ENCODE results near the gene PPP1R12B.
"Not testable (repeated sequence)": the region's sequence is repeated elsewhere in the genome, so short reads cannot be mapped to it uniquely, and the experiment has no call there.

The PPP1R12B gene

DNA sequence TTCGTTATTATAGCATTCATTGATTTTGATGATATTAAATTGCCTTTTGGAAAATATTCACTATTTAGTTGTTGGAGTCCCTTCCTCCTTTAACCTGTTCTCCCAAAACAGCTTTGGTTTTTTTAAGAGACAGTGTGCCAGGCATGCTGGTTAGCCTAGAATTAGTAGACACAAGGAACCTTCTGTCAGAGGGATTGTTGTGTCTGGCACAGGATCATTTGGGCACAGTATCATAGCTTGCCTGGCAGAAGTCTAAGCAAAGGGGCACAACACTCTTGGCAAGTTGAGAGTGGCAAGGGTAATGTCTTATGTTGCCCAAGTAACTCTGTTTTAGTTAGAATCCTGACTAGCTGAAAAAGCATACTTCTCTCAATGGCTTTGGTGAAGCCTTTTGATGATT lies 49.9 kb downstream of the PPP1R12B start:
- DNase-seq (ENCODE audit: low read depth) = not testable (repeated sequence)

DNA sequence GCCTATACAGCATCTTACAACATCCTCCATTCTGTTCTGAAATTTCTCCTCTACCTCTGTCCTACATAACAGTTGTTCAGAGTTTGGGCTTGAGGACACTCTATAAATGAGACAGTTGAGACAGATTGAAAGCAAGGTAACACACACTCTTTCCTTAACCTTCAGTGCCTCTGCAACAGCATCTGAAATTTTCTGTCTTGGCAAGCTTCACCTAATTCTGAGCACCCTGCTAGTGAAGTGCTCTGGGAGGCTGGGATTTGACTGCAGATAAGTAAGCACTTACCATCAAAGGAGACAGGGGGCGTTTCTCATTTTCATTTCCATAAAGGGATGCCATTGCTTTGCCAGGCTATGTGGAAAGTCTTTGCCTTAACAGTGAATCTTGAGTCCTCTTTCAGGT lies 53.3 kb downstream of the PPP1R12B start:
- DNase-seq (ENCODE audit: low read depth) = not testable (repeated sequence)

DNA sequence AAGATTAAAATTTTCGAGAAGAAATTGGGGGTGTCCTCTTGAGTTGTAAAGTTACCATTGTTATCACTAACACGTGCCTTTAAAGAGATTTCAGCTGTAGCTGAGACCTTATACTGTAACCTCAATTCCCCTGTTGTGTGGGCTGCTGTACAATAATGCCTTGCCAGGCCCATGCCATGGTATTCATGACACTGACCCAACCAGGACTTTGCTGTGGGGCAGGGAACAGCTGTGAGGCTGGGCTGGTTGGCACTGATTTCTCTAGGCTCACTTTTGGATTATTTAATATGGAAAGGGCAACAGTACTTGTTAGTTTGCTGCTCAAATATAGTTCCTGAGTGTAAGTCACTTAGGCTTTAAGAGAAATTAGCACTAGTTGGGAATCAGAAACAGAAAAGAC lies 54.9 kb downstream of the PPP1R12B start:
- not testable (repeated sequence) for DNase-seq (ENCODE audit: low read depth)

DNA sequence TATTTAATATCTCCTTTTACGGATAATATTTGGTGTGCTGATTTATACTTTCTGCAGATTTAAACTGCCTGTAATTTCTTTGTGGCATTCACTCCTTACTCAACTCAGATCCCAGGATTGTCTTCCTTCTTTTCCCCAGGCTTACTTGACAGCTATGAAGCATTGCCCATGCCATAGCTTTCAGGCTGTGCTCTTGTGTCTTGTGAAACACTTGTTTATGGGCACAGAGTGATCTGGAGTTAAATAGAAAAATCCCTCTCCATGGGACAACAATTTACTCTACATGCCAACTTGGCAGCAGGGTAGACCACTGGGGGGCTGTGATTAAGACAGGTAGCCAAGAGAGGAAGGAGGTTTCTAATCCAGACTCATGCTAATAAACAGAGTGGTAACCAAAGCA lies 57.4 kb downstream of the PPP1R12B start:
- DNase-seq (ENCODE audit: low read depth) = no peak

DNA sequence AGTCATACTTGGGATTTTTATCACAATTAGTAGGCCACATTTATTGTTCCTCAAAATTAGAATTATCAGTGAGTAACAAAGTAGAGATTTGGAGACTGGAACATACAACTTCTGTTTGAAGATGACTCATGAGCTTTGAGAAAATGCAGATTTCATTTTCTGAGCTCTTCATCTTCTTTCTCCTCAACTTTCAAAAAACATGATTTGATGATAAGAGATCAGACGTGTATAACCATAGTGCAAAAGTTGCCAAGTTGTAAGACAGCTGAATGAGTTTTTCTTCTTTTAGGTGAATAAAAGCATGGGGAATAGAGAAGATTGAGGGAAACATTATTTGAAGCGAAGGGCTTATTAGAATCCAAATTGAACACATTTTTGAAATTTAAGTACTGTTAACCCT lies 58.4 kb downstream of the PPP1R12B start:
- DNase-seq (ENCODE audit: low read depth) = not testable (repeated sequence)

DNA sequence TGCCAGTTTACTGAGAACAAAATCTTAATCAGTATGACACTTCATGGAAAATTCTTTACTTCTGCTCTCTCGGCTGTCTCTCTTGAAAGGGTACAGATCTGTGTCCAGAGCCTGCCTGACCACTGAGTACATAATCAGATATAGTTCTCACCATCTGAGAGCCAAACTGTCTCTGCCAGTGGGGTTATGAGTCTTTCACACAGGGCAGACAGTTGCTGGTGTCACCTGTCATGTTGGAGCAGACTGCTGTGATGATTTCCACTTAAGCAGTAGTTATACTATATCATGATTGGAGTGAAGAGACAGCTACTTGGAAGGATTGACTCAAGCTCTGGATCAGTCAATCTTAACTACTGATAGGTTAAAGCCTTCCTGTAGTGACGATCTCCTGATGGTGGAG lies 58.9 kb downstream of the PPP1R12B start:
- not testable (repeated sequence) for DNase-seq (ENCODE audit: low read depth)

DNA sequence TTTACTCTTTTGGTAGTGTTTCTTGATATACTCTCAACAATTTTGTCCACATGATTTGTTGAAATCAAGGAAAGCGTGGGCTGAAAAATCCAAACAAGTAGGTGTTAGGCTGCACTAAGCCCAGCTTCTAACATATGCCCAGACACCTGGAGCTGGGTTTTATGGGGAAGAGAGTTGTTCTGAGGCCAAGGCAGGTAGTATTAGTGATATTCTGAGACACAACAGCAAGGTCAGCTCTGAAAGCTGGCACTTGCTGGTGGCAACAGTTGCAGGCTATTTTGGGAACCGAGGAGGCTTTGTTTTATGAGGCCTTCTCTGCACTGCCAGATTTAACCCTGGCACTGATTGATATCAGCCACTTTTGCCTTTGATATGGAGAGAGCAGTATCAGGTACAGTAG lies 61.8 kb downstream of the PPP1R12B start:
- DNase-seq (ENCODE audit: low read depth) = not testable (repeated sequence)

DNA sequence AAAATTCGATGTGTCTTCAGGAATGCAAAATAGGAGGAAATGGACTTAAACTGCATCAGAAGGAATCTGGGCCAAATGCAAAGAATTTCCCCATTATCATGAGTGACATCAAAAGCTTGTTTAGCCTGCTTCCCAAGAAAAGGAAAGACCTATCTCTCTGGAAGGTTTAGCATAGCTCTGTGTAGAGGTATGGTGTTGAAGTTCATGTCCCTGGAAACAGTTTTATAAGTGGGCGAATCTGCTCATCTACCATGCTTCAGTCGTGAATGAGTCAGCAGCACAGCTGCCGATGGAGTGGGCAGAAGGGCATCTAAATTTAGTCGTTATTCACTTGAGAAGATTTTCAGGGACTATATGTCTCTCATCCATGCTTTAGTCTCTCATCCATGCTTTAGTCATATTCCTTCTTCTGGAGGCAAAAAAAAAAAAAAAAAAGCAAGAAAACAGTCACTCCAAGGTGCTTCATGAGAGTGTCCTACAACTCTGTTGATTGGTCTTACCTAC lies 62.4 kb downstream of the PPP1R12B start:
- DNase-seq (ENCODE audit: low read depth) = not testable (repeated sequence)

DNA sequence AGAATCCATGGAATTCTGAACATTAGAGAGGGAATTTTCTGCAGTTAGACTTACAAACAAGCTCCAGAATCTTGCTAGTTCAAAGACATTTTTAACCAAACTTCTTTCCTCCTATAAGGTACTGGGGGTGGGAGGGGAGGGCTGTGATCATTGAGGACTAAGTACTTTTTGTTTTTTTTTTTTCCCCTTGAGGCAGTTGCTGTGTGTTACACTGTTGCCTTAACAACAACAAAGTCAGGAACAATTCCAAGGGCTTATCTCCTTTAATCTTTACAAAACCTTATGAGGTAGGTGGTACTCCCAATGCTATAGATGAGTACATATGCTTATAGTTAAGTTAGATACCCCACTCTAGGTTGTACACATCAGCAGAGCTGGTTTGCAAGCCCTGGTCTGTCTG lies 62.9 kb downstream of the PPP1R12B start:
- DNase-seq (ENCODE audit: low read depth) = no peak

DNA sequence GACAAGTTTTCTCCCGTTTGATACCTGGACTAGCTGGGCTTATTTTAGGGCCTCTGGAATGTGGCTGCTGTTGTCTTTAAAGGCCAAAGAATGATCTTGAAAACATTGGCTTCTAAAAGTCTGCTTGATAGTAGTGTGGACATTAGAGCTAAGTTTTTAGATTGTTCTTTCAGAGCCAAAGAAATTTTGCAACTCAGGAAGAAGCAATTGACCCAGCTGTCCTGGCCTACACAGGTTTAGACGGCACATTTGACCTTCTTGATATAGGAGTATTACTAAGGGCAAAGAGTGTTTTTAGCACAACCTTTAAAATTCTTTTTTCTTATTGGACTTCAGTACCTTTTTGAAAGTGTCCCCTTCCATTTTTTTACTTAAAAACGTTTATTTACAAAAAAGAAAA lies 63.9 kb downstream of the PPP1R12B start:
- DNase-seq (ENCODE audit: low read depth) = not testable (repeated sequence)

DNA sequence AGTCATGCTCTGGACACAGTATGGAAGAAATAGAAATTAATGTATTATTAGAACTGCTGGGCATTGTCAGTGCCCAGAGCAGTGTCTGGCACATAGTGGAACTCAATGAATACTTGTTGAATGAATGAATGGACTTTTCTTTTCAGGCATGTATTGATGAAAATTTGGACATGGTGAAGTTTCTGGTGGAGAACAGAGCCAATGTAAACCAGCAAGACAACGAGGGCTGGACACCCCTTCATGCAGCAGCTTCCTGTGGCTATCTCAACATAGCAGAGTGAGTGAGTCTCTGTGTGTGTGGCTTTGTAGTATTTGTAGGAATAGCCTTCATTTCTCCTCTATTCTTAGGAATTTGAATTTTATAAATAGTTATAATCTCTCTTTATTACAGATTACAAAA lies 68.1 kb downstream of the PPP1R12B start:
- DNase-seq (ENCODE audit: low read depth) = no peak

DNA sequence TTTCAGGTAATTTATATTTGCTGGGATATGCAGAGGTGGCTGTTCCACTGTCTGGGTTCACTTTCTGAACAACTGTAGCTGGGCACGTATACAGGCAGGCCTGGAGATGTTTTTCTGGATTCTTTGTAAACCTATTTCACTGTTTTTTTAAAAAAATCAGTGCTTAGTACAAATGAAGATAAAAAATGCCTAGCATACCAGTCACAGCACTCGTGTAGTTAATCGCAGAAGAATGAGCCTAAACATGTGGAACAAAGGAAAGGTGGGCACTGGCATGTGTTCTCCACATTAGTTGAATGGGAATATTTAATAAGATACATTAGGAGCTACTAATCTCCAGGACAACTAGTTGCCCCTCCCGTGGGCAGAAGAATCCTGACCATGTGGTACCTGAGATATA lies 68.6 kb downstream of the PPP1R12B start:
- DNase-seq (ENCODE audit: low read depth) = not testable (repeated sequence)

DNA sequence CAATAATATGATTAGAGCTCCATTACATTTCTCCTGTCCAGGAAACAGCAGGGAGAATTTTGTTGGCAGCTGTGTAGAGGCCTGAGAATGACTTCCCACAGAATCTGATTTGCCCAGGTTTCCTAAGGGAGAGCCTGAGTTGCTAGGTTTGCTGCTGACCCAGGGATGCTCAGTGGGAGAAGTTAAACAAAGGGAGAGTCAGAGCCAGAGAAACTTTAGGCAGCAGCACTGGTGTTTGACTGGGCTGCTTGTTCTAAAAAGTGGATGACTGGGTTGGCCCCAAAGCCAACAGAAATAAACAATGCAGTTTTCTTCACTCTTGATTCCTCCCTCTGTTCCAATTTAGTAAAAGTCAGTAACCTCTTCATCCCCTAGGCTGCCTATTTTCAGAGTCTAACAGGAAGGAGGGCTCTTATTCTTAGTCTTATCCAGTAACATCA lies 69.3 kb downstream of the PPP1R12B start:
- DNase-seq (ENCODE audit: low read depth) = not testable (repeated sequence)

DNA sequence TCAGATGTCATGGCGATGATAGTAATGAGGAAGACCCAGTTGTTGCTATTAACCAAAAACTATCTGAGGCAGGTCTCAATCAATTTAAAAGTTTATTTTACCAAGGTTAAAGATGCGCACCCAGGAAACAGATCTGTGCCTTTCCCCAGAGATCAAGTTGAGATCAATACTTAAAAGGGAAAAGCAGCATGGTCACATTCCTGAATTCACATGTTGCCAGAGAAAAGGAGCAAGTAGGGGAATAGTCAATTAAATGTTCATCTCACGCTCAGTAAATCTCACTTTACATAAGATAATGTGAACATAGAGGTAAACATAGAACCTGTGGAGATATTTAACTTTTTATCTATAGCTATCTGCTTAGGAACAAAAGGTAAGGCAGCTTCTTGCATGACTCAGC lies 71.2 kb downstream of the PPP1R12B start:
- DNase-seq (ENCODE audit: low read depth) = not testable (repeated sequence)

DNA sequence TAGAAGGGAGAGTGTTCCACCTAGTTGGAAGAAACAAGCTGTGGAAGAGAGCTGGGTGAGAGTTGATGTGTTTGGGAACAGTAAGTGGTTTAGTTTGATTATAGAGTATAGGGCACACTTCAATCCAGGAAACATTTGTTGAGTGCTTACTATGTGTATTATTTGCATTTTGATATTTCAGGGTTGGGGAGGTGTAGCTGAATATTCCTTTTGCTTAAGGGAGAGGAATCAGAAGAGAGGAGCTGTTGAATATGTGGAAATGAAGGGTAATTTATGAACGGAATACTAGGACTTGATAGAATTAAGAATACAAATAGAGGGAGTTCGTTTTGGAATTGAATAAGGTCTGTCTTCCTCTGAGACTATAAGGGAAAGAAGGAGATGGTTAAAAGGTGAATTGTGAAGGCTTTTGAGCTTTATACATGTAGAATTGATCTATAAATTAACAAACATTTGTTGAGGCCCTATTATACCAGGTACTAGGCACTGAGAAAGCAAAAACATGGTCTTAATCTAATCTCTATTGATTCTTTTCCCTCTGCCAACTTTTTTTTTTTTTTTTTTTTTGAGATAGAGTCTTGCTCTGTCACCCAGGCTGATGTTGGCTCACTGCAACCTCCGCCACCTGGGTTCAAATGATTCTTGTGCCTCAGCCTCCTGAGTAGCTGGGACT lies 72.1 kb downstream of the PPP1R12B start:
- not testable (repeated sequence) for DNase-seq (ENCODE audit: low read depth)

DNA sequence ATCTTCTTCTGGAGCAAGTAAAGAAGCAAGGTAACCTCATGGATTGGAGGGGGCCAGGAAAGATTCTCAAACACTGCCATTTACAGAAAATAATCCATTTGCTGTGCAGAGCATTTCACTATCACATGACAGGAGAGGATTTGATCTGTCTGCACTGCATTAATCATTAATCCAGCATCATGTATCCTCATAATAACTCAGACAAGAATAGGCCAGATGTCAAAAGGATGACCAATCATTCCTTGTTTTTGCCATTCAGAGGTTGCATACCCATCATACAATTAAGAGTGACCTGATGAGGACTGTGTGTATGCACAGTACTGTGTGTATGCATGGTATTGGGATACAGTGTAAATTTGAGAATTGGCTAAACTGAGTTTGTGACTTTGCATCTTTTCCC lies 74.2 kb downstream of the PPP1R12B start:
- not testable (repeated sequence) for DNase-seq (ENCODE audit: low read depth)

DNA sequence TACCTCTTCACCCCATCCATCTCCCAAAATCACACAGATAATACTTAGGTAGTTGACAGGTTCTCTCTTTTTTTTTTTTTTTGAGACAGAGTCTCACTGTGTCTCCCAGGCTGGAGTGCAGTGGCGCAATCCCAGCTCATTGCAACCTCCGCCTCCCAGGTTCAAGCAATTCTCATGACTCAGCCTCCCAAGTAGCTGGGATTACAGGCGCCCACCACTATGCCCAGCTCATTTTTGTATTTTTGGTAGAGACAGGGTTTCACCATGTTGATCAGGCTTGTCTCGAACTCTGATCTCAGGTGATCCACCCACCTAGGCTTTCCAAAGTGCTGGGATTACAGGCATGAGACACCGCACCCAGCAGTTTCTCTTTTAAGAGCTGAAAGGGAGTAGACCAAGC lies 75.8 kb downstream of the PPP1R12B start:
- DNase-seq (ENCODE audit: low read depth) = not testable (repeated sequence)

DNA sequence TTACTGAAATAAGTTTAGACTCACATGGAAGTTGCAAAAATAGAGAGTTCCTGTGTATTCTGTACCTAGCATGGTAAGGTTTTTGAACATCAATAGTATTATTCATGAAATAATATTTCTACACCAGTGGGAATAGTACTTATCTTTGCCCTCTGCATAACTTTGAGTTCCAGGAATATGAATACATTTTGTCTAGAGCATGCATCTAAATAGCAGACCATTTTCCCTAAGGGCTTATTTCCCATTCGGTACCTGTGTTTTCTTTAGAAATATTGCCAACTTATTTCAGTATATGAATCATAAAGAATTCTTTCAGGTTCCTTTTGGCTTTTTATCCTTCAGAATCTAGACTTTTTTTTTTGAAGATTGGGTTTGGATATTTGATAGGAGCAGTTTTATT lies 81.6 kb downstream of the PPP1R12B start:
- DNase-seq (ENCODE audit: low read depth) = not testable (repeated sequence)

DNA sequence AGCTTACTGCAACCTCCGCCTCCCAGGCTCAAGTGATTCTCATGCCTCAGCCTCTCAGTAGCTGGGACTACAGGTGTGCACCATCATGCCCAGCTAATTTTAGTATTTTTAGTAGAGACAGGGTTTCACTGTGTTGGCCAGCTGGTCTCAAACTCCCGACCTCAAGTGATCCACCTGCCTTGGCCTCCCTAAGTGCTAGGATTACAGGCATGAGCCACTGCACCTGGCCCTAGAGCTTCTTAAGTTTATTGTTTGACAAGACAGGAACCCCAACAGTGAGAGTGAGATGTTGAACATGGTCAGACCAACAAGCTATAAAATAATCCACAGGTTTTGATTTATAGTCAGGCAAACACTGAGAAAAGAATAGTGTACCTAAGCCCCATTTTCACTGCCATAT lies 83.8 kb downstream of the PPP1R12B start:
- DNase-seq (ENCODE audit: low read depth) = not testable (repeated sequence)

DNA sequence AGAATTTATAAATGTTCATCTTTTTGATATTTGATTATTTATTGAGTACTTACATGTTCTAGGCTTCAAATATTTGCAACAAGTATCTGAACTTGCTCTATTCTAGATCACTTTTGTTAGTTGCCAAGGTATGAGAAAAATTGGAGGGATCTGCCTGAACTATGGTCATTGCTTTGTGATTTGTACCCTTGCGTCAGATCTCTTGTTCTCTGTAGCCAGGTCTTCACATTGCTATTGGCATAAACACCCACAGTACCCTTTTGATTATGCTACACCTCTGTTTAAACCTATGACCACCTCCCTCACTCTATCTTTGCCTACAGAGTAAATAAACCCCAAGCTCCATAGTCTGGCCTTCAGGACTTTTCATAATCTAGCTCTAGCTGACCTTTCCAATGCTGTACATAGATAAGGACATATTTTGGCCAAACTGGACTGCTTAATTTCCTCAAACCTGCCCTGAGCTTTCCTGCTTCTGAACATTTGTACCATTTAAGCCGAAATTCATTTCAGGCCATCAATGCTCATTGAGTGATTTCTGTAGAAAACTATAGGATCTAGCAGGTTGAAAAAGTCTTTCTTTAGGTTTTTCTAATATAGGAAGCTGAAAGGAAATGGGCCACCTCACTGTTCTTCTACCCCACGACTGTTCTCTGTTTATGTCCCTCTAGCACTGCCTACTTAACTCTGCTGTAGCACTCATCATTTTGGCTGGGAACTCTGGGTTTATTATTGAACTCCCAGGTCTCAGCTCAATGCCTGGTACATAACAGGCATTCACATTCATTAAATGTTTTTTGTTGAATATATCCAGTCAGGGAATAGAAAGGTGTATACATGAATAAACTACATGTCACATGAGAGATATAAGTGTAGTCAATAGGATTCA lies 84.9 kb downstream of the PPP1R12B start:
- no peak for DNase-seq (ENCODE audit: low read depth)

DNA sequence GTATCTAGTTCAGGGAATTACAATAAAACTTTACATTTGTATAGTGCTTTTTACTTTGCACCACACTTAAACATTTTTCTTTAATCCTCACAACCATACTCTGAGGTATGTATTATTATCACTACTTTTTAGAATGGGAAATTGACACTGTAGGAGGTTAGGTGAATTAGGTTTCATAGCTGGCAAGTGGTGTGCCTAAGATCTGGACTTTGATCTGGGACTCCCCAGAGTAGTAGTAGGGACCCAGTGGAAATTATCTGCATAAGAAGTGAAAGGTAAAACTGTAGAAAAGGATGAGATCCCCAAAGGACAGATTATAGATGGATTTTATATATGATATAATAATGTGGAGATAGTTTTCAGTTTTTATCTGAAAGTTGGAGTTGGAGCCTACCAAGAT lies 85.6 kb downstream of the PPP1R12B start:
- no peak for DNase-seq (ENCODE audit: low read depth)

DNA sequence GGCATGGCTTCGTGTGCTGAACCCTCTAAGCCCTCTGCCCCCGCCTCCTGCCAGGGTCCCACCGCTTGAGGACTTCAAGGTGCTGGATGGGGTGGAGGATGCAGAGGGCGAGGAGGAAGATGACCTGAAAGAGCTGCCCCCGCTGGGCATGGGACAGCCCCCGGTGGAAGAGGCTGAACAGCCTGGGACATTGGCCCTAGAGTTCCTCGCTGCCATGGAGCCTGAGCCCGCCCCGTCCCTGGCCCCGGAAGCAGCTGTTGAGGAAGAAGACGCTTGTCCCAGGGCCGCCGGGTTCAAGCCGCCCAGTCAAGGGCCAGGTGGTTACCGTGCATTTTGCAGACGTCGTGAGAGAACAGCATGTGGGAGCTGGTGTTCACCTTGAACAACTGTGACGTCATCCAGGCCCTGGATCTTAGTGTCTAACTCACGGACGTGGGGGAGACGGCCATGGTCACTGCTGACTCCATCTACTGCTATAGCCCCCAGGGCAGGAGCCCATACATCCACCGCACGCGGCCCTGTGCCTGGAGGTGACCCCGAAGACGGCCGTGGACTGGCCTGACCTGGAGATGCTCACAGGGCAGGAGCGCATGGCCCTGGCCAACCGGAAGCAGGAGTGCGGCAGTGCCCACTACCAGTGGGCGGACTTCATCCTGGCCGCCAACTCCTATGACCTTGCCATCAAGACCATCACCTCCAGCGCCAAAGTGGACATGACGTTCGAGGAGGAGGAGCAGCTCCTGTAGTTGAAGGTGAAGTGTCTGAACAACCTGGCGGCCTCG lies 90.1 kb downstream of the PPP1R12B start:
- DNase-seq (ENCODE audit: low read depth) = no peak

Measured in activated T-cell treated with anti-CD3 and anti-CD28 coated beads for 24 hours (primary cell).